ENCODE measurements around the gene LDLRAD3.

DNA sequence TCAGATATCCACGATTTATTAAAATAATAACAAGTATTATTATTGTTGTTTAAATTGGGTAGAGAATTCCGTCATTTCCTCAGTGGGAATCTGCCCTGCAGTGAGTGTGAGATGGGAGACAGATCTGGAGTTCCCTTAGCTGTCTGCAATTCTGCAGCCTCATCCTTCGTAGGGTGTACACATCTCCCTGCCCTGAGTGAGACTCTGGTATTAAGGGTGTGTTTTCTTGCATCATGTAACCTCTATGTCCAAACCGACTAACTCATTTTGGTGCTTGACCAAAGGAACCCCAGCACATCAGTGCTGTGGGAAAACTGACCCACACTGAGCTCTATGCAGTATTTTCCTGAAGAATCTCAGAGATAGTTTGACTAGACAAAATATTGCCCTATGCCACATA, 157.6 kb downstream of the LDLRAD3 start:
- TF ChIP-seq SIN3A (IDR thresholded peaks at IDR 0.05; ENCODE audit: borderline replicate concordance, low read depth, low read length), result no peak
- TF ChIP-seq, protein P1, sequence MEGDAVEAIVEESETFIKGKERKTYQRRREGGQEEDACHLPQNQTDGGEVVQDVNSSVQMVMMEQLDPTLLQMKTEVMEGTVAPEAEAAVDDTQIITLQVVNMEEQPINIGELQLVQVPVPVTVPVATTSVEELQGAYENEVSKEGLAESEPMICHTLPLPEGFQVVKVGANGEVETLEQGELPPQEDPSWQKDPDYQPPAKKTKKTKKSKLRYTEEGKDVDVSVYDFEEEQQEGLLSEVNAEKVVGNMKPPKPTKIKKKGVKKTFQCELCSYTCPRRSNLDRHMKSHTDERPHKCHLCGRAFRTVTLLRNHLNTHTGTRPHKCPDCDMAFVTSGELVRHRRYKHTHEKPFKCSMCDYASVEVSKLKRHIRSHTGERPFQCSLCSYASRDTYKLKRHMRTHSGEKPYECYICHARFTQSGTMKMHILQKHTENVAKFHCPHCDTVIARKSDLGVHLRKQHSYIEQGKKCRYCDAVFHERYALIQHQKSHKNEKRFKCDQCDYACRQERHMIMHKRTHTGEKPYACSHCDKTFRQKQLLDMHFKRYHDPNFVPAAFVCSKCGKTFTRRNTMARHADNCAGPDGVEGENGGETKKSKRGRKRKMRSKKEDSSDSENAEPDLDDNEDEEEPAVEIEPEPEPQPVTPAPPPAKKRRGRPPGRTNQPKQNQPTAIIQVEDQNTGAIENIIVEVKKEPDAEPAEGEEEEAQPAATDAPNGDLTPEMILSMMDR (IDR thresholded peaks at IDR 0.05), result no peak

All from SK-N-SH (cell line).